Measurements from ENCODE around the gene INPP4A.
A peak's percentile ranks its signal among the peaks of the same experiment; 100 is the strongest.

The INPP4A gene

GRCh38 chr2:98515250-98515991, 70.8 kb downstream of the INPP4A start:
- peak; percentile 73 to 77 for ATAC-seq

GRCh38 chr2:98516571-98516970, 71.9 kb downstream of the INPP4A start:
- no peak for ATAC-seq

- no peak for ATAC-seq
Measured at GRCh38 chr2:98517636-98518035, 73.0 kb downstream of the INPP4A start.

GRCh38 chr2:98518101-98518500, 73.4 kb downstream of the INPP4A start:
- peak; percentile 55 to 64 for ATAC-seq

GRCh38 chr2:98519156-98519555, 74.5 kb downstream of the INPP4A start:
- no peak for ATAC-seq

- no peak for ATAC-seq
Measured at GRCh38 chr2:98519851-98520250, 75.2 kb downstream of the INPP4A start.

- ATAC-seq = no peak
Measured at GRCh38 chr2:98520806-98521205, 76.1 kb downstream of the INPP4A start.

GRCh38 chr2:98521266-98521665, 76.6 kb downstream of the INPP4A start:
- ATAC-seq = no peak

- no peak for ATAC-seq
Measured at GRCh38 chr2:98522854-98523253, 78.2 kb downstream of the INPP4A start.

- ATAC-seq = no peak
Measured at GRCh38 chr2:98524168-98524567, 79.5 kb downstream of the INPP4A start.

GRCh38 chr2:98528349-98528748, 83.7 kb downstream of the INPP4A start:
- no peak for ATAC-seq

GRCh38 chr2:98530114-98530513, 85.5 kb downstream of the INPP4A start:
- ATAC-seq = no peak

- ATAC-seq = no peak
Measured at GRCh38 chr2:98532756-98533155, 88.1 kb downstream of the INPP4A start.

GRCh38 chr2:98533547-98533946, 88.9 kb downstream of the INPP4A start:
- ATAC-seq = no peak

GRCh38 chr2:98534761-98535160, 90.1 kb downstream of the INPP4A start:
- ATAC-seq = no peak

- ATAC-seq = no peak
Measured at GRCh38 chr2:98535971-98536677, 91.5 kb downstream of the INPP4A start.

GRCh38 chr2:98537390-98538126, 92.9 kb downstream of the INPP4A start:
- ATAC-seq = no peak

- ATAC-seq = no peak
Measured at GRCh38 chr2:98538280-98539041, 93.8 kb downstream of the INPP4A start.

- no peak for ATAC-seq
Measured at GRCh38 chr2:98539056-98539735, 94.5 kb downstream of the INPP4A start.

- no peak for ATAC-seq
Measured at GRCh38 chr2:98540536-98540935, 95.9 kb downstream of the INPP4A start.

GRCh38 chr2:98541489-98541888, 96.8 kb downstream of the INPP4A start:
- ATAC-seq = no peak

GRCh38 chr2:98541906-98542305, 97.2 kb downstream of the INPP4A start:
- ATAC-seq = no peak

All from activated CD4-positive, CD25-positive, alpha-beta regulatory T cell treated with anti-CD3 and anti-CD28 coated beads, Interleukin-2, amount 50 U/mL, for 24 hours (primary cell).